ENCODE results near the gene POLG.
A peak's percentile ranks its signal among the peaks of the same experiment; 100 is the strongest.
"Not testable (repeated sequence)": the region's sequence is repeated elsewhere in the genome, so short reads cannot be mapped to it uniquely, and the experiment has no call there.

Gene POLG

DNA sequence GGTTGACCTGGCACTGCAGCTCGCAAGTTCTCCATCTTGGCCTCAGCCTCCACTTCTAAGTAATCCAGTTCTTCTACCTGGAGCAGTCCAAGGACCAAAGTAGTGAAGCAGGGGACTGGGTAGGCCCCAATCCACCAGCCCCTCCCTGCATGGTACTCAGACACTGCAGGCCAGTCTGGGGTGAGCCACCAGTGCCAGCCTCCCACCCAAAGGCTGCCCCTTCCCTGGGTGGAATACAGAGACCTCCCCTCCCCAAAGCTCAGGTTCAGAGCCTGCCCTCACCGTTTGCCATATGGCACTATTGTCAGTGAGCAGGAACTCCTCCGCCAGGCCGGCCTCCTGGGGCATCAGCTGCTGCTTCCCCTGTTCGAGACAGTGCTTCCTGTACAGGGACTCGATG is 10.8 kb downstream of the POLG start:
- no peak for DNase-seq

DNA sequence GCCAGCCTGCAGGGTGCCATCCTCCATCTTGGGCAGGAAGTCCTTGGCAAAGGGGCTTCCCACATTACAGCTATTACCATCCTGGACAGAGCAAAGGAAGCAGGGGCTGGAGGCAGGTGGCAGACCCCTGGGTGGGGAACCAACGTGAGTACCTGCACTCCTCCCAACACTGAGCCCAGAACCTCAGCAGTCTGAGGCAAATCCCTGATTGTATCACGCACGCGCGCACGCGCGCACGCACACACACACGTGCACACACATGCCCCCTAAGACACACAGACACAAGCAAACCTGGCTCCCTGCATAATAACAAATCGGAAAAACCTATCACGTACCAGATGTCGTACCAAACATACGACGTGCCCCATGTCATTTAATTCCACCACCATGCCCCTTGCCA is 11.8 kb downstream of the POLG start:
- no peak for DNase-seq

DNA sequence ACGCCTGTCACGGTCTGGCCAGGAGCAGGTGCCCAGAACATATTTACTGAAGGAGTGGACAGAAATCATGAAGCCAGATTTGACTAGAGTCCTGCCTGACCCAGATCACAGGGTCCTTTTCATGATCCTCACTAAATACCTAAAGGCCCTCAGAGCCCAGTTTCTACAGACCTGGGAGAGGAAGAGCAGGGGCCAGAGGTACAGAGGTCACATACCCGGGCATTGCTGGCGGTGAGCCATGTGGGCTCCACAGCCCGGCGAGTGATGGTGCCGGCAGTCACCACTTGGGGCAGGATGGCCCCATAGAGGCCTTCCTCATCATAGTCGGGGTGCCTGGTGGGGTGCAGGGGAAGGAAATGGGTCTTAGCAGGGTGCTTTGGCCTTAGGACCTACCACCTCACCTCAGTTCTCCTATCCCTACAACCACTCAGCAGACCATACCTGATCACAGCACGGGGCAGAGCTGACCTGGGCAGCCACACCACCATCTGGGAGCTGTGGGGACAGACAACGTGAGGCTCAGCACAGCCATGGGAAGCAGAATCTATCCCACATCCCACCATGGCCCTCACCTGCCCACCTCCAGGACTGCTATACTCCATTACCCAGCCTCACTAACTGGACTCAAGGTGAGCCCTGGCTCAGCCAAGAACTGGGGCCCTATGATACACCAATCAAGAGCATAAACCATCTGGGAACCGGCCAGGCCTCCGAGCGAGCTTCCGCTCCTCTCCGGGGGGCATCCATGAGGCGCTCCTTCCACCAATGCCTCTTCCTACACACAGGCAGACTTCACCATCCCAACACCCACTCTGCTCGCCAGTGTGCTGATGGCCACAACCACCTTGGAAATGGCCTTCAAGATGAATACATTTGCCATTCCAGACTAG is 12.9 kb downstream of the POLG start:
- DNase-seq, result peak; percentile 35

DNA sequence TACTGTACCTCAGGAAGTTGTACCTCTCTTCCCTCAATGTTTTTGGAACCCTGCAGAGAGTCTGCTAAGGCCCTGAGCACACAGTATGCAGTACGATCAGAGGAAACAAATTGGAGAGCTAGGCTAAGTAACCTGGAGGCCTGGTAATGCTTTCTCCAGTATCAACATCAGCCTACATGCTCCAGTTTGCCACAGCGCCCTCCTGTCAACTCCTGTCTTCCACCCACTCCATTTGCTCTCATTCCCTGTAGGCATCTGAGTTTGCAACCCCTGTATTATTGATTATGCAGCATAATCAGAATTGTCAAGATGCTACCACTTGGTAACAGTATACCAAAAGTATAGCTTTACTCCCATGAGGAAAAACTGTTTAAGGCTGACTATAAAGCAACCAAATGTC is 14.4 kb downstream of the POLG start:
- no peak for DNase-seq

DNA sequence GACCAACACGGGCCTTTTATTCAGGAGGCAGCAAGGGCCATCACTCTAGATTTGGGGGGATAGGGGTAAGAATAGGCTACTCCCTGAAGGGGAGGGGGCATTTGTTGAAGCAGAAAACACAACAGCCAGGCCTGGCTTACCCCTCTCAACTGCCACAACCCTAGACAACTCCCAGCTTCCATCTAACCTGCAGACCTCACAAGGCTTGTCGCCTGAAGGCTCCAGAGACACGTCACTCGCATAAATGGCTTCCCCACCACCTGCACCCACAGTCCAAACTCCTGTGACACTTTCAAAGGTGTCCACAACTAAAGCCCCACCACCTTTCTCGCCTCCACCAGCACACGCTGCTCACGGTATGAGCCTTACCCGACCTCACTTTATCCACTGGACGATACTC is 14.9 kb downstream of the POLG start:
- no peak for DNase-seq

DNA sequence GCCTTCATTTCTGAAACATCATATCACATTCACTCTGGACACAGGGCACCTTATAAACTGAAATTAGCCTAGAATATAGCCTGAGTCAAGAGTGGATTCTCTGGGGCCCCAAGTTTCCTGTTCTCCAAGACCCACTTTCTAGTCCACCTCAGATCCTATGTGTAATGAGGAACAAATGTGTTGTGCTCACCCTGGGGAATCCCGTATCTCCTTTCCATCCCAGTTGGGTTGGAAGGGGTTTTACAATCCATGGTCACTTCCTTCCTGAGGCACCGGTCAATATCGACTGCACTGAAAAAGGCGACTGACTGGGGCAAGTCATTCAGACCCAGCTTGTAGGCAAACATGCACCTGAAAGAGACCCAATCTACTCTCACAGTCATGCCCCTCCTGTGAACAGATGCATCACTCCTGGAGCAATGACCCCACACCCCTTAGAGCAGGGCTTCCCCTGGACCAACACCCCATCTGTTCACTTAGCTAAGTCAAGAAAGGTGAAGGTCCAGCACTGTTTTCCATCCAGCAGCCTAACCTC is 17.4 kb downstream of the POLG start:
- DNase-seq, result no peak

DNA sequence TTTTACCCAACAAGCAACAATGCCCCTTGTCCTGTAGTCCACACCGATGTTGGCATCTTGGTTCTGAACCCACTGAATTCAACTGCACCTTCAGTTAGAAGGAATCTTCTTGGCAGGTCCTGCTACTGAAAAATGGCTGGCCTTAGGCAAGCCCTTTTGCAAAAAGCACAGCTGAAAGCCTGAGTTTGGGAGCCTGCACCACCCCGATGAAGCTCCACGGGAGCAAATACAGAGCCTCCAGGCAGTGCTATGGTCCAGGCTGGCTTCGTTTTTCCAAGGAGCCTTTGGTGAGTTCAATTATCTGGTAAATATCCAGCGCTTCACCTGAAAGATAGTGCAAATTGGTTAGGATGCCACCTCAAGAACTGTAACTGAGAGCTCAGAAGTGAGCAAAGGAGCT is 18.1 kb downstream of the POLG start:
- no peak for DNase-seq

DNA sequence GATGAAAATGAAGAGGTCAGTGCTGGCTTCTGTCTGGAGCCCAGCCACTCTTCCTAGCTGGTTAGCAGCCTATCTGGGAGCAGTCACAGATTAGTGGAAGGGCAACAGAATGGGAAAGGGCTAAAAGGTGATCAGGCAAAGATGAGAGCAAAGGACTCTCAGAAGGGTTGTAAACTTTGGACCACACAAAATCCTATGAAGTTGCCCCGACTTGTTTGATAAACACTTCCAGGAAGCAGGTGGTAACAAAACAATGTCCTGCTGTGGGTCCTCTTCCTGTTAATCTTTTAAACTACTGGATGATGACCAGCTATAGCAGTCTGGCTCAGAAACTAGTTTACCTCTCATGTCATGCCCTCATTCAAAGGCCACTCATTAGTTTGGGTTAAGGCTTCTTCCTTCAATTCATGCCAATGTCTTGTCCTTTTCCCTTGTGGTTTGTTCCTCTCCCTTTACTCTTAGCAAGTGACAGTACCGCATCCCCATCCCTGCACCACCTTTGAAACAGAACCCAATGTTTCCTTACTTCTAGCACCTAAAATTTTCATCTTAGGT is 19.2 kb downstream of the POLG start:
- no peak for DNase-seq

DNA sequence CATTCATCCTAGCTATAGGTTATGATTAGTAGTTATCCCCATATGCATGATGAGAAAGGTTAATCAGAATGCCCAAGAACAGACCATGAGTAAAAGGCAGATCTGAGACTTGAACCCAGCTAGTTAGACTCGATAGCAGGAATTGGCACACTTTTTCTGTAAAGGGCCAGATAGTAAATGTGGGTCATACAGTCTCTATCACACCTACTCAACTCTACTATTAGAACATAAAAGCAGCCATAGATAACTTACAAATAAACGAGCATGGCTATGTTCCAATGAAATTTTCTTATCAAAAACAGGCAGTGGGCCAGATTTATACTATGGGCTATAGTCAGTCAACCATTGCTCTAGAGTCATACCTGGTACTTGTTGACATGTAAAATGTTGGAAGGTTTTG is 24.6 kb downstream of the POLG start:
- peak; percentile 77 for DNase-seq

DNA sequence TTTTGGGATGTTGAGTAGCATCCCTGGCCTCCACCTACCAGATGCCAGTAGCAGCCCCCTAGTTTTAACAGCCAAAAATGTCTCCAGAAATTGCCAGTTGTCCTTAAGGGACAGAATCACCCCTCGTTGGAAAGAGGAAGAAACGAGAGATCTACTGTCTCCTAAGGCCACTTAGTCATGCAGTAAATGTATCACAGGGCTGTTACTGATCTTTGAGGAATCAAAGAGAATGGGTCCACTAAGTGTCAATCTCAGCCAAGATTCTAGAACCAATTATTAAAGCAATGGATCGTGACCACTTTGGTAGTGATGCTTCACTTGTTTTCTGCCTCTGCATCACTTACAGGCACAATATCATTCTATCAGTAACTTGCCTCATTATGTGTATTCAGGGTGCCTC is 26.4 kb downstream of the POLG start:
- no peak for DNase-seq

DNA sequence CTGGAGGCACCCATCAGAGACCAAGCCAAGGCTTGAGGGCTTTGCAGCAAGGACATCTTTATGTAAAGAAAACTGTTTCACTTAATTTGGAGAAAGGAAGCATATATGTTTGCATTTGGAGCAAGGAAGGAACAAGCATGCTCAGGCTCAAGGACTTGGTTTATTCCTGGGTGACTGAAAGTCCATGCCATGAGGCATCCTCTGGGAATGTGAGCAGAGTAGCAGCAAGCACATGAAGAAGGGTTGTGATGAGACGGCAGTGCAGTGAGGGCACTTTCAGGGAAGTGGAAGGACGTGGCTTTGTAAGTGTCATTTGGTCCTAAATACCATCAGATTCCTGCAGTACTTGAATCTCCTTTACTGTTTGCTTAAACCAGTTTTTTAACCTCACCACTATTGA is 26.8 kb downstream of the POLG start:
- DNase-seq, result no peak

DNA sequence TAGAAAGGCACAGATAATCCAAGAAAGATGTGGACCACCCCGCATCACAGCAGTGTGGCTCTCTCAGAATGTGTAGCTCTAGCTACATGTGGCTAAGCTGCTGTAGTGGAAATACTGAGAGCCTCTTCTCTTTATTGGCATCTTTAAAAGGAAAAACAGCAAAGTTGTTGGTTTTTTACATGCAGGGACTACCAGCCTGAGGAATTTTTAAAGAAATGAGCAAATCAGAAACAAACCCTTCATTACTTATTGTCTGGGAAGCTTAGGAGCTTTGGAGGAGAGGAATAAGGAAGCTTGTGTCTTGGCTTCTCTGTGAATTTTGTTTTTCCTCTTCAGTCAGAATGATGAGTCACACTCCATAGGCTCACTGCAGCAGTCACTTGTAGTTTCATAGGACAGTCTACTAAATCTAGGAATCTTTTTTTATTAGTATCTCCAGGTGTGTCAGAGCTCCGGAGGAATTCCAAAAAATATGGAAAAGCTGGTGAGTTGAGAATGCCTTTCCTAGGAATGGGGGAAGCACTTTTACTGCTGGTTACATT is 27.5 kb downstream of the POLG start:
- no peak for DNase-seq

DNA sequence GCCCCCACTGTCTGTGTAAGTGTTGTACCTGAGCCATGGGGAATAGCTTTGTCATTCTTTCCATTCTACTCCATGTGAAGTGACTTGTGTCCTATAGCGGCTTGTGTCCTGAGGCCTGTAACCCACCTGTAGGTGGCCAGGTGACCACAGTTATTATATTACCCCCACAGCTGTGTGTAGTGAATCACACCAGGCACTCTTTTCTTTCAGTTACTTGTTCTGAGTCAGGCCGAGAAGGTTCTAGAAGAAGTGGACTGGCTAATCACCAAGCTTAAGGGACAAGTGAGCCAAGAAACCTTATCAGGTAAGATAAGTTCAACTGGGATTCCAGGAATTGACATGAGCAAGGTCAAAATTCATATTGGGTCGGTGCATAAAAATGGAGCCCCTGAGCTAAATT is 29.2 kb downstream of the POLG start:
- DNase-seq, result no peak

DNA sequence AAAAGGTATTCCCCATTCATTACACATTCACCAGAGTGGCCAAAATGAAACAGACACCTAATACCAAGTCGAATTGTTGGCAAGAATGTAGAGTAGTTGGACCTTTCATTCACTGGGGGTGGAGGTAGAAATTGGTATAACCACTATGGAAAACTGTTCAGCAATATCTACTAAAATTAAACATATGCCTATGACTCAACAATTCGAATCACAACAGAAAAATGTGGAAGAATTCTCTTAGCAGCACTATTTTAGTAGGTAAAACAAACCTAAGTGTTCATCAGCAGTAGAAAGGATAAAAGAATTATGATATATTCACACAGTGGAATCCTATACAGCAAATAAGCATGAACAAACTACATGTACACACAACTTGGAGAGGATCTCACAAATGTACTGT is 30.6 kb downstream of the POLG start:
- no peak for DNase-seq

DNA sequence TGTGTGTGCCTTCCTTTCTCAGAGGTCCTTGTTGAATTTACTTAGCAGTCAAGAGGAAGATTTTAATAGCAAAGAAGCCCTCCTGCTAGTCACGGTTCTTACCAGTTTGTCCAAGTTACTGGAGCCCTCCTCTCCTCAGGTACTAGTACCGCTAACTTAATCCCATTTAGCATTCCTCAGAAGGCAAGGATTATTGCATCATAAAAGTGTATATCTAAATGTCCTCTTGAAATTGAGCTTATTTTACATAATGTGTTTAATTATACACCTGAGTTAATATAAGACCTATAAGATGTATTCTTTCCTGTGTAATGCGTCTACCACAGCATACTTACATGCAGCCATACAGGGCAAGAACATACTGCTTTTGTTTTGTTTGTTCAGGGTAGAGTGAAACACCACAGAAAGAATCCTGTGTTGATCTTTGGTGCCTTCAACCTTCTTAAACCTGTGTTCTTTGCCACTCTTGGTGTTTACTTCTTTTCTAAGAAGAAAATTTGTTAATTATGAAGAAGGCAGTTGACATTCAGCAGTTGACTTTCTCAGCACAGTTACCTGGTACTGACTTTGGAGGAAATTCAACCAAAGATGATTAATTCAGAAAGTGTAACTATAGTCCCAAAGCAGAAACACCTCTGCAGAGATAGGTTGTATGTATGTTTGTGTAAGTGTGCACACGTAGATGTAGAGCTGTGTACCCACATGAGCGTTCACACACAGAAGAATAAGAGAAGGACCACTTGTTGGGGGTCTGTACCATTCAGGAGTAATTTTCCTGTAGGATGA is 33.1 kb downstream of the POLG start:
- no peak for DNase-seq

DNA sequence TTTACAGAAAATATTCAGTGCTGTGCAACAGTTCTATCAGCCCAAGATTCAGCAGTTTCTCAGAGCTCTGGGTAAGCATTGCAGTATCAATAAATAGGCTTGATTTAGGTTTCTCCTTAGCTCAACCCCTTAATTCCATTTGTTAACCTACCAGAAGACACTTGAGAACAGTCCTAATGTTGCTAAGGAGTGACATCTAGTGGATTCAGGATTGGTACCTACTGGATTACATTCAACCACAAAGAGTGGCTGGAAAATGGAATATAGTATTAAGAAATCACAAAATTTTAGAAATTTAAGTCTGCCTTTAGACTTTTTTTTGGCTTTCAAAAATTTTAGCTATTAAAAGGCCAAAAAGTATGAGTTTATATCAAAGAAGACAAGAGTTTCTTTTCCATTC is 34.7 kb downstream of the POLG start:
- no peak for DNase-seq

DNA sequence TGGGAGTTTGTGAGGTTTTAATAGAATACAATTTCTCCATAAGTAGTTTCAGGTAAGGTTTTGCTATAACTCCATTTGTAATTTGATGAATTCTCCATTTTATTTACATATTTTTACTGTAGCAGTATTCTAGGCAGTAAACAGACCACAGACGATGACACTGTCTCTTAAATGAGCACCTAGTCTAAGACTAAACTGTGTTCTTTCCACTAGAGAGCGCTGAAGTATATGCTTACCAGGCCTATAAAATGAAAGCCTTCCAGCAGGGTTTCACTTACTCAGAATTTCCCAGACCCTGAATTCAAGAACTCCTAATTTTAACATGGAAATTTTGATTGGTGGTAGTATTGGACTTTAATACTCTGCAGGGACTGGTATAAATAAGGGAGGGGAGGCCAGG is 41.6 kb downstream of the POLG start:
- DNase-seq, result no peak

DNA sequence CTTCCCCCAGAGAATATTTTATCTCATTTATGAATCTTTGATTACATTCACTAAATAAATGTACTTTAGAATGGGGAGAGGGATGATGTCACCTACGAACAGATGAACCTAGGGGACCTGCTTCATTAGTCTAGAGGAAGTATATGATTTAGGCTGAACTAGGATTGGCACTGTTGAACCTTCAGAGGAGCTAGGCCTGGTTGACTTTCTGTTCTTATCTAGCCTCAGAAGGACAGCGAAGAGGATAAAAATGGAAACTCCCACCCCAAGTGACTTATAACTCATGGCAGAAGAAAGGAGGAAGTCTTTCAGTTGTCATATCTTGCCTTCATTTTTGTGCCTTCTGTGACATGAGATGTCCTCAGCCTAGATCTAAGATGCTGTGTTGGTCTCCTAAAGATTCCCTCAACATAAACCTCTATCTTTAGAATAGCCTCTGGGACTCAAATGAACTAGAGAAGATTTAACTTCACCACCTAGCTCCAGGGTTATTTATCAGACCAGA is 42.6 kb downstream of the POLG start:
- DNase-seq, result no peak

DNA sequence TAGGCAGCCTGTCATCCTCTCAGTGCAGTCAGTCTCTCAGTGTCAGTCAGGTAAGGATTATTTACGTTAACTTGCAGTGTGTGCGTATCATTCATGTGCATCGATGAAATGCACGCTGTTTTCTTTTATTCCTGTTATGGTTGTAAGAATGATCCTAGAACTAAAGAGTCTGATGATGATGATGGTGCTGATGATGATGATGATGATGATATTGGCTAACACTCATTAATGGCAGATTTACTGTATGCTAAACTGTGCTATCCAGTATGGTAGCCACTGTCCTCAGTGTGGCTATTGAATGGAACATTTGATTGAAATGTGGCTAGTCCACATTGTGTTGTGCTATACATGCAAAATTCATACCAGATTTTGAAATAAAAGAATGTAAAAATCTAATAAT is 51.4 kb downstream of the POLG start:
- no peak for DNase-seq

DNA sequence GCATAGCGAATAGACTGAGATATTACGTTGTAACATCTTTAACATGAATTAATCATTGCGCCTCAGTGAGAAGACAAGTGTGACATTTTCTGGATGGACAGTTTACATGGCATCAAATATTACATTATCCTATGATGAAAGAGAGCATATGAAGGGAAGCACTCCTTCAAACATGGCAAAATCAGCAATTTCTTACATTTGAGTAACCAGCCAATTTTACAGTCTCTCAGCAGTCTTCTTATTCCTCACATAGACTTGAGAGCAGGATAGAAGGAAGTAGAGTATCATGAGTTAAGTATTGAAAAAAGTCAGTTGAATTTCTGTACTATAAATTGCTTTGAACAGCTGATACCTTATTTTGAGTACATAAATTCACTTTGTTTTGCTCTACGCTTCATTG is 52.0 kb downstream of the POLG start:
- no peak for DNase-seq

DNA sequence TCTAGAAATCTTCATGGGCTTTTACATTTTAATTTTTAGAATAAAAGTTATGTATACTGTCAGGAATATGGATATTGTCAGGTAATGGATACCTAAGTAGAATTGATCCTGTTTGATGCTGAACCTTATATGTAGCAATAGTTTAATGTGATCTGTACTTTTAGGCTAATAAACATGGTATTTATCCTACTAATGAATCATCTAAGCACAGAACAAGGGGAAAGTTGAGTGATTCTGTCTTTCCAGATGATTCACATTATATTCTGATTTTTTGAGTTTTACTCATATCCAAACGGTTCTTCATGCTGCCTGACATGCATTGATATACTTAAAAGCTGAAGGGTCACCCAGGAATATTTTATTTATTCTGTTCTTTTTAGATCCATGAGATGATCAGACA is 56.3 kb downstream of the POLG start:
- DNase-seq, result no peak

DNA sequence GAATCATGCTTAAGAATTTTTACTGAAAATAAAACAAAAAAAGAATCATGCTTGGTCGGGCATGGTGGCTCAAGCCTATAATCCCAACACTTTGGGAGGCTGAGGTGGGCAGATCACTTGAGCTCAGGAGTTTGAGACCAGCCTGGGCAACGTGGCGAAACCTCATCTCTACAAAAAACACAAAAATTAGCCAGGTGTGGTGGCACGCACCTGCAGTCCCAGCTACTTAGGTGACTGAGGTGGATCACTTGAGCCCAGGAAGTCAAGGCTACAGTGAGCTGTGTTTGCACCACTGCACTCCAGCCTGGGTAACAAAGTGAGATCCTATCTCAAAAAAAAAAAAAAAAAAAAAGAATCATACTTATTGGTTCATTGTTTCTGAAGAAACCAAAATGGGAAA is 57.3 kb downstream of the POLG start:
- DNase-seq, result not testable (repeated sequence)

Data from hematopoietic multipotent progenitor cell treated with erythropoietin and hydrocortisone succinate and interleukin-3 and kit ligand, for 8 days (in vitro differentiated cells).